HepG2 (cell line): ENCODE results near the gene SLC10A2. TPM values are rescaled to one million over a fixed set of nuclear protein-coding genes. Genes with fewer than 3 reads are reported as not detected.
A peak's percentile ranks its signal among the peaks of the same experiment; 100 is the strongest.
"Not testable (repeated sequence)": the region's sequence is repeated elsewhere in the genome, so short reads cannot be mapped to it uniquely, and the experiment has no call there.

Experiments used
- ATAC-seq: fragments of 200-7000 bp; cut with Tn5 transposase; 3 replicates; pipeline ENCODE4 v1.9.1; 2020; ENCODE audit warnings: mild to moderate bottlenecking, moderate library complexity
- BruUV-seq: library from RNA; stranded (reverse); fragments of 400-500 nt; replicated peaks from 2 replicates; lab custom pipeline; 2021; lab: Mats Ljungman, UMichigan
- CTCF ChIA-PET: fragments of 300-600 bp; formaldehyde crosslinking; extraction: SDS; loops from one replicate; lab custom pipeline; 2021; ENCODE audit warnings: low total read pairs, inconsistent platforms, low intra/inter-chr PET ratio; lab: Yijun Ruan, JAX
- POLR2A ChIA-PET: fragments of 350-600 bp; sonication (Branson Sonifier 250); formaldehyde crosslinking; loops from one replicate; lab custom pipeline; 2020; ENCODE audit warnings: antibody characterized with exemption, inconsistent platforms; lab: Yijun Ruan, JAX
- DNase-seq: peaks from one replicate; pipeline ENCODE4 v3.0.0-alpha.2; 2015; ENCODE audit warnings: low spot score
- FAIRE-seq: peaks from 3 replicates; lab custom pipeline; 2011; peaks lifted over from hg19 to GRCh38; lab: Jason Lieb, UNC
- H2AFZ ChIP-seq: one replicate; pipeline ENCODE4 v1.6.1; 2011; ENCODE audit warnings: low read length, inconsistent platforms
- H3K27ac ChIP-seq: fragments of 300-600 bp; 3 replicates; pipeline ENCODE4 v1.8.0; 2011; ENCODE audit warnings: mixed run types, mild to moderate bottlenecking, mixed read lengths, low read length, inconsistent platforms; ENCODE audit not compliant: insufficient read depth; ENCODE audit errors: extremely low read length
- H3K27me3 ChIP-seq, 2 experiments: fragments of 200-600 bp in 1 of 2; 2 replicates in 1 of 2; 3 replicates in 1 of 2; pipeline versions ENCODE4 v1.6.0 to v1.8.0; 2011; ENCODE audit warnings: low read length in 2 of 2, mild to moderate bottlenecking in 2 of 2, moderate library complexity in 2 of 2, inconsistent platforms in 1 of 2; ENCODE audit not compliant: insufficient read depth in 2 of 2, control insufficient read depth in 1 of 2
- H3K36me3 ChIP-seq, 2 experiments: fragments of 200-600 bp in 1 of 2; replicated peaks in 1 of 2; 2 replicates in 1 of 2; 3 replicates in 1 of 2; pipeline versions ENCODE4 v1.5.1 to v1.8.0; 2011; ENCODE audit warnings: low read length in 2 of 2, inconsistent platforms in 1 of 2; ENCODE audit not compliant: insufficient read depth in 2 of 2, control insufficient read depth in 1 of 2
- H3K4me1 ChIP-seq: 2 replicates; pipeline ENCODE4 v1.5.1; 2012; ENCODE audit warnings: low read length, inconsistent platforms; ENCODE audit not compliant: insufficient read depth
- H3K4me2 ChIP-seq: 2 replicates; pipeline ENCODE4 v1.6.0; 2011; ENCODE audit warnings: low read depth, low read length, inconsistent platforms
- H3K4me3 ChIP-seq, 3 experiments: fragments of 200-600 bp in 1 of 3; sonication (generic), shearing (Covaris generic) in 1 of 3; replicated peaks in 1 of 3; 2 replicates each; pipeline ENCODE4 v1.5.1; 2011 to 2016; ENCODE audit warnings: low read length in 3 of 3, inconsistent platforms in 2 of 3, low read depth in 2 of 3, mild to moderate bottlenecking in 2 of 3, control low read depth in 1 of 3, mixed read lengths in 1 of 3; ENCODE audit not compliant: insufficient read depth in 1 of 3
- H3K79me2 ChIP-seq: one replicate; pipeline ENCODE4 v1.6.1; 2011; ENCODE audit warnings: low read length, inconsistent platforms; ENCODE audit not compliant: insufficient read depth
- H3K9ac ChIP-seq: 2 replicates; pipeline ENCODE4 v1.6.0; 2011; ENCODE audit warnings: mild to moderate bottlenecking, low read depth, low read length, inconsistent platforms; ENCODE audit not compliant: insufficient read depth
- H3K9me3 ChIP-seq: 2 replicates; pipeline ENCODE4 v1.5.1; 2012; ENCODE audit warnings: mild to moderate bottlenecking, low read length
- H4K20me1 ChIP-seq: 2 replicates; pipeline ENCODE4 v1.6.0; 2011; ENCODE audit warnings: inconsistent platforms, mild to moderate bottlenecking, low read length, moderate library complexity; ENCODE audit not compliant: insufficient read depth
- BHLHE40 ChIP-seq: IDR thresholded peaks from 2 replicates; pipeline ENCODE4 v1.6.1; 2011; ENCODE audit warnings: low read length, improper control_type of control experiment
- MAFK ChIP-seq, 2 experiments: IDR thresholded peaks in 1 of 2; conservative IDR thresholded peaks in 1 of 2; 2 replicates each; pipeline ENCODE4 v1.6.1; 2011; ENCODE audit warnings: improper control_type of control experiment in 2 of 2, low read length in 2 of 2
- SRY ChIP-seq: sonication (generic); formaldehyde crosslinking; IDR thresholded peaks from 2 replicates; pipeline ENCODE4 v1.8.0; 2022; ENCODE audit warnings: mild to moderate bottlenecking, missing genetic modification reagents
- ZGPAT ChIP-seq: IDR thresholded peaks from 2 replicates; pipeline ENCODE4 v1.6.1; 2016; ENCODE audit warnings: mild to moderate bottlenecking
- WGBS: methylation state at CpG from one replicate; pipeline ENCODE4 v1.1.6; 2017; ENCODE audit warnings: low lambda C conversion rate; 5-methylcytosine and 5-hydroxymethylcytosine counted together
- in situ Hi-C: cut with HindIII; loops from 2 replicates; pipeline ENCODE4 v1.10.0; 2017; ENCODE audit warnings: low pct_unique_long_range_greater_than_20kb; ENCODE audit not compliant: extremely low pct_ligation_motif_present
- intact Hi-C: fragments of 100-400 bp; cut with micrococcal nuclease; formaldehyde crosslinking; loops from one replicate; pipeline ENCODE4 v1.10.0; 2022; ENCODE audit not compliant: unreplicated experiment
- polyA plus RNA-seq, 8 experiments: library from polyadenylated mRNA; depleted of rRNA in 3 of 8; stranded (reverse) in 7 of 8; unstranded in 1 of 8; fragments of >200 nt; fragmentation: Illumina TruSeq in 4 of 8; extraction: Trizol in 4 of 8; gene quantifications; 2 replicates each; pipeline versions ENCODE4 v1.2.1 to v1.2.3, GENCODE V29; 2011 to 2016; ENCODE audit warnings: low read depth in 4 of 8, missing spikeins in 1 of 8, mixed read lengths in 1 of 8; ENCODE audit not compliant: insufficient read depth in 1 of 8
- total RNA-seq, 5 experiments: library from RNA; depleted of rRNA; stranded (reverse); fragments of >200 nt; fragmentation: Illumina TruSeq; extraction: Trizol; gene quantifications; 2 replicates each; pipeline ENCODE4 v1.2.3, GENCODE V29; 2016; ENCODE audit warnings: low read depth in 1 of 5

Gene SLC10A2
- total and polyA plus RNA-seq, 2 of the 13 experiments (the other 11 are each of a cell fraction or from before 2014, with no cell fraction given) = not detected

GRCh38 chr13:103097366-103097928 lies 31.2 kb upstream of the SLC10A2 start:
- no peaks in the 10 kb centered on the region for H3K4me1 ChIP-seq
- intact Hi-C loops (no loop called here), in situ Hi-C loops (no loop called here)
- peaks cover 18% of the 10 kb centered on the region for H3K9me3 ChIP-seq
- BruUV-seq = no TSS peak
- ChIA-PET CTCF (no interaction called here), POLR2A (no interaction called here)
- TF ChIP-seq SRY = no peak
- FAIRE-seq (no peak), ATAC-seq (no peak), DNase-seq (no peak)
- 30% methylated on average over 6 of the region's 7 CpGs for WGBS
- H3K27me3 ChIP-seq = no peaks in the 10 kb centered on the region
- H3K4me3 ChIP-seq = no peak overlapping the region
- no peaks in the 10 kb centered on the region for H4K20me1 ChIP-seq
- H3K36me3 ChIP-seq = no peaks in the 10 kb centered on the region
- H3K4me2 ChIP-seq = no peak overlapping the region
- H3K27ac ChIP-seq = no peak overlapping the region
- H2AFZ ChIP-seq = no peak overlapping the region
- no peaks in the 10 kb centered on the region for H3K79me2 ChIP-seq
- no peak overlapping the region for H3K9ac ChIP-seq

DNA sequence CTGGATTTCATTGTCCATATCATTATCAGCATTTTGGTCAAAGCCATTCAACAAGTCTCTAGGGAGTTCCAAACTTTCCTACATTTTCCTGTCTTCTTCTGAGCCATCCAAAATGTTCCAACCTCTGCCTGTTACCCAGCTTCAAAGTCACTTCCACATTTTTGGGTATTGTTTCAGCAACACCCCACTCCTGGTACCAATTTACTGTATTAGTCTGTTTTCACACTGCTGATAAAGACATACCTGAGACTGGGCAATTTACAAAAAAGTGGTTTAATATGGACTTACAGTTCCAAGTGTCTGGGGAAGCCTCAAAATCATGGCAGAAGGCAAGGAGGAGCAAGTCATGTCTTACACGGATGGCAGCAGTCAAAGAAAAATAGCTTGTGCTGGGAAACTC lies 27.4 kb upstream of the SLC10A2 start:
- FAIRE-seq, H2AFZ ChIP-seq, H3K36me3 ChIP-seq, in situ Hi-C loops, H3K4me2 ChIP-seq, BruUV-seq, H3K27me3 ChIP-seq, H3K79me2 ChIP-seq, ATAC-seq, H3K27ac ChIP-seq, intact Hi-C loops, POLR2A ChIA-PET, H3K9ac ChIP-seq, DNase-seq, H3K4me3 ChIP-seq, H3K4me1 ChIP-seq, CTCF ChIA-PET, H4K20me1 ChIP-seq: not testable (repeated sequence)
- H3K9me3 ChIP-seq = peaks cover 31% of the 10 kb centered on the region
- WGBS = 0% methylated on average over 1 of the region's 1 CpG

GRCh38 chr13:103087275-103087674 lies 21.1 kb upstream of the SLC10A2 start:
- ChIA-PET CTCF (no interaction called here), POLR2A (no interaction called here)
- no peak for ATAC-seq
- Histone ChIP-seq H3K4me1 (no peaks in the 10 kb centered on the region), H3K27ac (no peak overlapping the region), H4K20me1 (no peaks in the 10 kb centered on the region; the same call in 1 of the 2 replicates), H2AFZ (no peak overlapping the region), H3K4me3 (no peak overlapping the region), H3K9ac (no peak overlapping the region), H3K36me3 (no peaks in the 10 kb centered on the region), H3K27me3 (no peaks in the 10 kb centered on the region), H3K9me3 (peaks cover 12% of the 10 kb centered on the region), H3K4me2 (no peak overlapping the region), H3K79me2 (no peaks in the 10 kb centered on the region)
- no peak for DNase-seq
- in situ Hi-C loops = no loop called here
- TF ChIP-seq ZGPAT (CRISPR knock-in tag) = no peak
- TF ChIP-seq MAFK (conservative IDR thresholded peaks at IDR 0.05 in 1 of 2, IDR thresholded peaks at IDR 0.05 in 1 of 2; ENCODE audit: low read length in 2 of 2) = 0 out of 4 replicates have a peak, but pooled peaks of 1 of the 2 experiments have one; percentile 13
- no peak for TF ChIP-seq BHLHE40
- 3% methylated on average over 3 of the region's 3 CpGs for WGBS
- no peak for FAIRE-seq
- intact Hi-C loops = no loop called here
- no TSS peak for BruUV-seq
